D341Med (cell line): ENCODE data around the gene PDSS2.
"Not testable (repeated sequence)": the region's sequence is repeated elsewhere in the genome, so short reads cannot be mapped to it uniquely, and the experiment has no call there.

Experiments used
- DNase-seq: peaks from one replicate; pipeline ENCODE4 v3.0.0; 2012; ENCODE audit warnings: low spot score

Gene PDSS2

DNA sequence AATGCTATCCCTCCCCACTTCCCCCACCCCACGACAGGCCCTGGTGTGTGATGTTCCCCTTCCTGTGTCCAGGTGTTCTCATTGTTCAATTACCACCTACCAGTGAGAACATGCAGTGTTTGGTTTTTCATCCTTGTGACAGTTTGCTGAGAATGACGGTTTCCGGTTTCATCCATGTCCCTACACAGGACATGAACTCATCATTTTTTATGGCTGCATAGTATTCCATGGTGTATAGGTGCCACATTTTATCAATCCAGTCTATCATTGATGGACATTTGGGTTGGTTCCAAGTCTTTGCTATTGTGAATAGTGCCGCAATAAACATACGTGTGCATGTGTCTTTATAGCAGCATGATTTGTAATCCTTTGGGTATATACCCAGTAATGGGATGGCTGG is 295.1 kb downstream of the PDSS2 start:
- DNase-seq, result not testable (repeated sequence)

DNA sequence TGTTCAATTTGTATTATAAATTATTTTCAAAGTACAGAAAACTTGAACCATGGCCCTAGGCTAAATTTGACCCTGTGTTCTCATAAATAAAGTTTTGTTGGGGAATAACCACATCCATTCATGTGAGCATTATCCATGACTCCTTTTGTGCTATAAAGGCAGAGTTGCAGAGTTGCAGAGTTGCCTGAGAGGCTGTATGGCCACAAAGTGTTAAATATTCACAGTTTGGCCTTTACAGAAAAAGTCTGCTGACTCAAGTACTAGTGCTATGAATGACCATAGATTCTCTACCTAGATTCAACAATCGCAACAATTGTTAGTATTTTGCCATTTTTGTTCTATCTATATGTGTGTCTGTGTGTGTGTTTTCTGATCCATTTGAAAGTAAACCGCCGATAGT is 297.8 kb downstream of the PDSS2 start:
- no peak for DNase-seq

- DNase-seq, result no peak
Observed at GRCh38 chr6:107156617-107157016, 302.7 kb downstream of the PDSS2 start.

DNA sequence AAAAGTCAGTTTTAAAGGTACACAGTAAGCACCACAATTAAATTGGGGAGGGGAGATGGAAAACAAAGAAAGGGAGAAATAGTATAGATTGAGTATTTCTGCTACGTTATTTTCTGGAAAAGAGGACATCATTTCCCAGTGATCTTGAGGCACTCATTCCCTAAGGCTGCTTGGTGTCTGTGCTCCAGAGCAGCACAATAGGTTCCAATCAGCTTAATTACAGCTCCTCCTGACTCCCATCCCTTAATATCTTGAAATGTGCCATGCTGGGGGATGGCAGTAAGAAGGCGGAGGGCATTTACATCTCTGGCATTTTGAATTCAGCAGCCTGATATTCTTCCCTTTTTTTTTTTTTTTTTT is 304.6 kb downstream of the PDSS2 start:
- DNase-seq, result no peak

DNA sequence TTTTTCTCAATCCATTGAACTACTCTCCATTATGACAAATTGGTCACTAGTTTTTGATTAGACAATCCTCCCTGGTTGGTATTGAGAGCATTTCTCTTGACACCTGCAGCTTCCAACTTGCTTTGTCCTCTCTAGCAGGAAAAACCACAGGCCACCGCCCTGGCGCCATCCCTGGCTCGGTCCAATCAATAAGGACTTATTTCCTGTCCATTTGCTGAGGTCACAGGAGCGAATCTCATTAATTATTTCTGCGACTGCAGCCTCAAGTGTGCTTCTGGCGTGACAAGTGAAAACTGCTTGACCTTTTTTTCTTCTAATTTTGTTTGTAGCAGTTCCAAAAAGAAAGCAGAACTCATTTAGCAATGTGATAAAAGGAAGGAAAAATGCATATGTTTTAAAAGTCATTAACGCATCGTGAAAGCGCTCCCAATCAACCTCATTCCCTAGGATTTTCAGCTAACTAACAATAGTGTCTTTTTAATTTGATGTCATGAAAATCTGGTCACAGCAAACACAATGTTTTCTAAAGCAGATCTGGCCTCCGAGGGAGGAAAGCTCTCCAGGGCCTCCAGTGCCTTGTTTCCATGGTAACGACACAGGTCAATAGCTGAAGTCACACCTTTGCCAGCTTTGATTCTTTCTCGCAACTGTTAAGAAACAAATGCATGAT is 305.1 kb downstream of the PDSS2 start:
- no peak for DNase-seq

DNA sequence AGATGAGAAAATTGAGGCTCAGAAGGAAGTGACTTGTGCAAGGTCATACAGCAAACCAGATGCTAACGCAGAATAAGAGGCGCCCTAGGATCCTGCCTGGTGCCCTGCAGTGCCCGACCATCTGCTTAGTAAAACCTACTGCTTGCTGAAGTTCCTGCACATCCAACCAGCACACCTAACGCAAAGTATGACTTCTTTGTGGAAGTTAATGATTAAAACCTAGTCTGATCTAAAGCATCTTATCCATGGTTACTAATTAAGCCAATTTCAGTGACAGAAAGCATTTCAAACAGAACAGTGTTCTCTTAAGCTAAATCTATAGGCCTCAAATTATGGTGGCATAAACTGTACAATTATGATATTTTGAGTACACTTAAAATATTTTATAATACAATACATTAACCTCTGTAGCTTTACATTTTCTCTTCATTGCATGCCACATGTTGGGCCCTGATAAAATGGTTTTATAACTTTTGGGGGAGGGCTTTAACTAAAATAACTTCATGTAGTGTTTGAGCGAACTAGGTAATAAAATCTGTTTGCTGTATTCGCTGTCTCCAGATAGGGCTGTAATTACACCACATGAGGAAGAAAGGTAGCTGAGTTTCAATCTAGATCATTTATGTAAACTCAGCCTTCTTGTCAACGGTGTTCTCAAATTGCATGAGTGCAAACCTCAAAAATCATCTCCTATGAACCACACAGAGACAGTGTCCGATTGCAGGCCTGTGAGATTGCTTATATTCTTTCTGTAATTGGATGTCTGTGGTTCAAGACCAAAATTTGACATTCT is 306.5 kb downstream of the PDSS2 start:
- no peak for DNase-seq

GRCh38 chr6:107144666-107145065 is 314.7 kb downstream of the PDSS2 start:
- DNase-seq, result no peak

DNA sequence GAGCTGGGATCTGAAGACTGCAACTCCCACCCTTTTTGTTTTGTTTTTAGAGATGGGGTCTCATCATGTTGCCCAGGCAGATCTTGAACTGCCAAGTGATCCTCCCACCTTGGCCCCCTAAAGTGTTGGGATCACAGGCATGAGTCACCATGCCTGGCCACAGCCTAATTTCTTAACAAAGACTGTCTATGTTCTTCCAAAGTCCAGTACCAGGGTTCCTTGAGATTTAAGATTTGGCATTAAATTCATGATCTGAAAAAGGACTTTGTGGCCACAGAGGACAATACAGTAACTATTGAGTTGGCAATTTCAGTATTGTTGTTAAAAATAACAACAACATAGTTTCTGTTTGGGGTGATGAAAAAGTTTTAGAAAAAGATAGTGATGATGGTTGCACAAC is 315.4 kb downstream of the PDSS2 start:
- no peak for DNase-seq

DNA sequence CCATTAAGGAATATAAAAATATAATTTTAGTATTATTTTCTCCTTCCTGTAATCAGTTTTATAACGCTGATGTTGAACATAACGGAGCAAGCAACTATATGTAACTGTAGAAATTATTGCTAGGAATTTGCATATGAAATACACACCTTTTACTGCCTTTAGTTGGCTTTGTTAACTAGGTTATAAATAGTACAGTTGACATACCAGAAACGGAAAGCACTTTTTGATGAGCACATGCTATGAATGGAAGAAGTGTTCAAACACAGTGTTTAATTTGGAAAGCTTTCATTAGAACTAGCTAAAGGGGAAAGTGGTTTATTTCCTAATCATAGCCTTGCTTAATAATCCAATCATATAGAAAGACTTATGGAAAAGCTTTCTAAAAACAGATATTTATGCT is 318.8 kb downstream of the PDSS2 start:
- no peak for DNase-seq

GRCh38 chr6:107136324-107136723 is 323.0 kb downstream of the PDSS2 start:
- not testable (repeated sequence) for DNase-seq

DNA sequence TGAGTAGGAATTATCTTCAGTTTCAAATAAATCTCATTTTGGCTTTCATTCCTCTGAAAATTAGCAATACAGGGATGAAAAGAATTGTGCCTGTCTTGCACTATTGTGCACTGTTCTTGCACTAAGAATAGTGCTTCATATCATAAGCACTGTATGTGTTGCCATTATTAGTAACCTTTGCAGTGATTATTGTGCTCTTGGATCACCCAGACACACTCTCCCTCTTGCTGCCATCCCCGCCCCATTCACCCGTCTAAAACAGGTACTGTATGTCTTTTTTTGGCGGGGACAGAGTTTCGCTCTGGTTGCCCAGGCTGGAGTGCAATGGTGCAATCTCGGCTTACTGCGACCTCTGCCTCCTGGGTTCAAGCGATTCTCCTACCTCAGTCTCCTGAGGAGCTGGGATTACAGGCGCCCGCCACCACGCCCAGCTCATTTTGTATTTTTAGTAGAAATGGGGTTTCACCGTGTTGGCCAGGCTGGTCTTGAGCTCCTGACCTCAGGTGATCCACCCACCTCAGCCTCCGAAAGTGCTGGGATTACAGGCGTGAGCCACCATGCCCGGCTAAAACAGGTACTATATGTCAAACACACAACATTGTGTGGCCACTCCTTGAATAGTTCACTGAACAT is 324.2 kb downstream of the PDSS2 start:
- not testable (repeated sequence) for DNase-seq

DNA sequence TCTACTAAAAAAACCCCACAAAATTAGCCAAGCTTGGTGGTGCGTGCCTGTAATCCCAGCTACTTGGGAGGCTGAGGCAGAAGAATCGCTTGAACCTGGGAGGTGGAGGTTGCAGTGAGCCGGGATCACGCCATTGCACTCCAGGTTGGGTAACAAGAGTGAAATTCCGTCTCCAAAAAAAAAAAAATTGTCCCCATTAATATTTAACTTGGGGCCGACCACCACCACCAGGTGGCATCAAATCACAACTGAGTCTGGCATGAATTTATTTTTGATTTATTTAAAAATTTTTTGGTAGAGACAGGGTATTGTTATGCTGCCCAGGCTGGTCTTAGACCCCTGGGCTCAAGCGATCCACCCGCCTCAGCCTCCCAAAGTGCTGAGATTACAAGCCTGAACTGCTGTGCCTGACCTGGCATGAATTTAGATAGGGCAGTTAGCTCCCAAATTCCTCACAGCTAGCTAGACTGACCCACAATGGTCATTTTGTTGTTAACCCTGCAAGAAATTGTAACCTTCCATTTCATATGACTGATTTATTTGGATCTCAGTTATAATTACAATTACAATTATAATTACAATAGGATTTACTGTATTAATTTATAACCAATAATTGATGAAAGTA is 326.9 kb downstream of the PDSS2 start:
- no peak for DNase-seq

- DNase-seq, result no peak
Observed at GRCh38 chr6:107129370-107129925, 329.9 kb downstream of the PDSS2 start.

GRCh38 chr6:107128577-107128976 is 330.8 kb downstream of the PDSS2 start:
- DNase-seq, result no peak

DNA sequence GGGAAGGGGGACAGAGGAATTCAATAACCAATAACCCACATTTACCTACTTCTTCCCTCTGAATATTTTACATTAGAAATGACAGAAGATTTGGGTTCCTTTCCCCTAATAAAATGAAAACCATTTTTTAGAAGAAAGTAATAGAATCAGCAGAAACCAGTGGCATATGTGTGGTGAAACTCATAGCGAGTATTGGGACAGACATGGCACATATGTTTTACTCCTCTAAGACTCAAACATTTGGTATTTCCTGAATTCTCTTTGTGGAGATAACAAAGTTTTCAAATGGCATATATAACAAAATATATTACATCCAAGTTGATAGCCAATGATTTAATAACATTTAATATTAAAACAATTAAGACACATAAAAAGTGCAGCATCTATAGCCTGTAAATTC is 331.2 kb downstream of the PDSS2 start:
- no peak for DNase-seq

DNA sequence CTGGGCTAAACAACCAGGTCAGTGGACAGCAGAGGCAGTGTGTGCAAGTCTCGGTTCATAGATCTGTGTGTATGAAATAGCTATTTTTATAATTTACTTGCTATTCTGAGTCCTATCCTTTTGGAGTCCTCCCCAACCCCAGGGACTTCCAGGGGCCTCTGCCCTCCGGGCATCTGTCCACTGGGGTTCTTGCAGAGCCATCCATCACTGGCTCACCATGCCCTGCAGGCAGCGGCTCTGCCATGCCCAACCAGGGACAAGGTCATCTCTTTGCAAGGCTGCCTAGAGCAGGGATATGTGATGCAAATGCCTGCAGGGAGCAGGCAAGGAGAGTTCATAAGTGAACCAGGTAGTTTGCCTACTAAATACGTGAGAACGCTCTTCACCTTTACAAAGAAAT is 333.6 kb downstream of the PDSS2 start:
- no peak for DNase-seq

DNA sequence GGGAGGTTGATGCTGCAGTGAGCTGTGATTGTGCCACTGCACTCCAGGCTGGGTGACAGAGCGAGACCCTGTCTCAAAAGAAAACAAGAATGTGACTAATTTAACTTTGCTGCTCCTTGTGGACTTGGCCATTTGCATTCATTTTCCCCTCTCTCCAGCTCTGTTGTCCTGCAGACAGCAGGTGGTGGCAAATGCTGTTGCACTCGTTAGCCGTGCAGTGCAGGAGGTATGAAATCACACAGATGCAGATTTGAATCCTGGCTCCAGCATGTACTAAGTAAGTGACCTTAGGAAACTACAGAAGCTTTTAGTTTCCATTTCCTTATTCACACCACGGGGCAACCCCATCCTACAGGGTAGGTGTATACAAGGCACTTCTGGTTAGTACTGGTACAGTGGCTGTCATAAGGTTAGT is 334.4 kb downstream of the PDSS2 start:
- no peak for DNase-seq

DNA sequence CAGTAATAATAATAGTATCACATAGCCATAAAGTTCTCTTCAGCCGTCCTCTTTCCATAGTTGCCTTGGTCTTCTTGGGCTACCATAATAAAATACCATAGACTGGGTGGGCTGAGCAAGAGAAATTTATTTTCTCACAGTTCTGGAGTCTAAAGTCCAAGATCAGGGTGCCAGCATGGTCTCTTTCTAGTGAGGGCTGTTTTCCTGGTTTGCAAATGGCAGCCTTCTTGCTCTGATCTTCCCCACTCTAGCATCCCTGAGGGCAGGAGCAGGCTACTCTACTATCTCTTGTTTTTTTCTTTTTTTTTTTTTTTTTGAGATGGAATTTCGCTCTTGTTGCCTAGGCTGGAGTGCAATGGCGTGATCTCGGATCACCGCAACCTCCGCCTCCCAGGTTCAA is 335.9 kb downstream of the PDSS2 start:
- DNase-seq, result no peak

- DNase-seq, result no peak
Observed at GRCh38 chr6:107122748-107123147, 336.6 kb downstream of the PDSS2 start.

DNA sequence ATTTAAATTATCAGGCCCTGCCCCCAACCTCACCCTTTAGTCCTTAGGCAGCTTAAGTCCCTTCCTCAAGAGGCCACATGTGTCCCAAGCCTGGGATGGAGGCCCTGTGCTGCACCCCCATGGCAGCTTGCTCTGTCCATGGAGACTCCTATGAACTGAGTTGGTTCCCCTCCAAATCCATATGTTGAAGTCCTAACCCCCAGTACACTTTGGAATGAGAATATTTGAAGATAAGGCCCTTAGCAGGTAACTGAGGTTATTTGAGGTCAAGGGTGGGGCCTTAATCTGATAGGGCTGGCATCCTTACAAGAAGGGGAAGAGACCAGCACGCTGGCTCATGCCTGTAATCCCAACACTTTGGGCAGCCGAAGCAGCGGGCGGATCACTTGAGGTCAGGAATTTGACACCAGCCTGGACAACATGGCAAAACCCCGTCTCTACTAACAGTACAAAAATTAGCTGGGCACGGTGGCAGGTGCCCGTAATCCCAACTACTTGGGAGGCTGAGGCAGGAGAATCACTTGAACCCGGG is 337.3 kb downstream of the PDSS2 start:
- no peak for DNase-seq

DNA sequence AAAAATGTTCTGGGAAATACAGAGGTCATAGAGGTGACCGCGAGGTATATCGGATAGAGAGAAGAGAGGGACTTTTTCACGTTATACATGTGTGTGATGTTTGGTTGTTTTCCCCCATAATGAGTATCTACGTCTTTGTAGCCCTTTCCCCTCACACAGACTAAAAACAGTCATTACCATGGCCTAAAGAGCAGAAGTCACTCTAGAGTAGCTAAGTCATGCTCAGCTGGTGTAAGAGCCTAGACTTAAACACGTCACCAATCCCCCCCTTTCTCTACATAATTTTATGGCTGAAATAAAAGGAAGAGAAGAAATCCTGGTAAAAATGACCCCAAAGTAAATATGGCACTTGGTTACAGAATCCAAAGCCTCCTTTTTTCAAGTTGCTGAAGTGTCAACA is 338.1 kb downstream of the PDSS2 start:
- no peak for DNase-seq

DNA sequence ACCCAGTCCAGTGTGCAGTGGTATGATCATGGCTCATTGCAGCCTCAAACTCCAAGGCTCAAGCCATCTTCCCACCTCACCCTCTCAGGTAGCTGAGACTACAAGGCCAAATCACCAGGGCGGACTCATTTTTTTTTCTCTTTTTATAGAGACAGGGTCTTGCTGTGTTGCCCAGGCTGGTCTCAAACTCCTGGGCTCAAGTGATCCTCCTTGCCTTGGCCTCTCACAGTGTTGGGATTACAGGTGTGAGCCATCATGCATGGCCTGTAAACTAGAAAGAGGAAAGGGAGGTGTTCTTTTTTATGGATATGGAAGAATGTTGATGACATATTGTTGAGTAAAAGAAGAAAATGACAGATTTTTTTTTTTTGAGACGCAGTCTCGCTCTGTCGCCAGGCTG is 339.0 kb downstream of the PDSS2 start:
- DNase-seq, result no peak
